Lung microvascular endothelial cell (primary cell): ENCODE data around the gene ASMTL. TPM values are rescaled to one million over a fixed set of nuclear protein-coding genes. Genes with fewer than 3 reads are reported as not detected.
A peak's percentile ranks its signal among the peaks of the same experiment; 100 is the strongest.
"Not testable (repeated sequence)": the region's sequence is repeated elsewhere in the genome, so short reads cannot be mapped to it uniquely, and the experiment has no call there.

Experiments
- DNase-seq, 2 donors: peaks; one replicate each; pipeline versions ENCODE4 v3.0.0 to v3.0.0-alpha.2; 2010; ENCODE audit warnings: low read depth in 2 of 2
- total RNA-seq: library from RNA; depleted of rRNA; stranded (reverse); fragments of >200 nt; gene quantifications from 2 replicates; pipeline ENCODE4 v1.2.1, GENCODE V29; 2014

Gene ASMTL
- total RNA-seq, 1 donor from 2014 or later, result 10.7 TPM

- DNase-seq, result no peak
Observed at GRCh38 chrX:1455948-1456280, 3.2 kb upstream of the ASMTL start.

GRCh38 chrX:1453951-1454785 lies 1.5 kb upstream of the ASMTL start:
- DNase-seq, result peak; percentile 80 to 91

- DNase-seq, result no peak
Observed at GRCh38 chrX:1453395-1453783, 680 bp upstream of the ASMTL start.

GRCh38 chrX:1451661-1452515 lies 821 bp downstream of the ASMTL start:
- no peak for DNase-seq

GRCh38 chrX:1451251-1451660 lies 1.5 kb downstream of the ASMTL start:
- DNase-seq, result no peak

- no peak for DNase-seq
Observed at GRCh38 chrX:1450361-1451161, 2.1 kb downstream of the ASMTL start.

- DNase-seq, result no peak
Observed at GRCh38 chrX:1449823-1450149, 2.9 kb downstream of the ASMTL start.

GRCh38 chrX:1449036-1449822 lies 3.5 kb downstream of the ASMTL start:
- DNase-seq, result no peak

- DNase-seq, result not testable (repeated sequence)
Observed at GRCh38 chrX:1448573-1449001, 4.1 kb downstream of the ASMTL start.

- not testable (repeated sequence) for DNase-seq
Observed at GRCh38 chrX:1447969-1448572, 4.6 kb downstream of the ASMTL start.

GRCh38 chrX:1446984-1447968 lies 5.4 kb downstream of the ASMTL start:
- DNase-seq, result peak in 1 of 2 donors; percentile 19

- DNase-seq, result no peak
Observed at GRCh38 chrX:1444561-1445500, 7.9 kb downstream of the ASMTL start.

- no peak for DNase-seq
Observed at GRCh38 chrX:1443496-1444075, 9.1 kb downstream of the ASMTL start.

GRCh38 chrX:1442724-1443367 lies 9.9 kb downstream of the ASMTL start:
- no peak for DNase-seq

- no peak for DNase-seq
Observed at GRCh38 chrX:1442016-1442665, 10.6 kb downstream of the ASMTL start.

- no peak for DNase-seq
Observed at GRCh38 chrX:1440506-1440905, 12.2 kb downstream of the ASMTL start.
